ENCODE measurements around the gene KISS1R. TPM values are rescaled to one million over a fixed set of nuclear protein-coding genes. Genes with fewer than 3 reads are reported as not detected.

Gene KISS1R
- total and polyA plus RNA-seq, 2 donors from 2014 or later, result 0.69 TPM; not detected in 1

- intact Hi-C loops (cut with DNase I), result no loop called here
- Histone ChIP-seq H3K9me3 (ENCODE audit: control insufficient read depth in 2 of 3, insufficient read depth in 1 of 3, low read length in 3 of 3) (no peaks in the 10 kb centered on the region), H3K36me3 (ENCODE audit: control insufficient read depth in 2 of 3, insufficient read depth in 3 of 3, low read length in 3 of 3) (no peaks in the 10 kb centered on the region), H3K27ac (ENCODE audit: low read depth in 2 of 2, low read length in 2 of 2) (peak overlapping the region; percentile 74 to 75), H3K9ac (ENCODE audit: low read length in 3 of 3) (peak overlapping the region in 1 of 3 donors; percentile 69), H3K4me3 (ENCODE audit: low read length in 3 of 3) (no peak overlapping the region), H3K27me3 (ENCODE audit: control insufficient read depth, insufficient read depth, low read length) (no peaks in the 10 kb centered on the region), H3K4me1 (ENCODE audit: control insufficient read depth in 2 of 3, insufficient read depth in 2 of 3, low read depth in 1 of 3, low read length in 3 of 3) (peaks cover 0 to 38% (median 12%) of the 10 kb centered on the region in 3 donors)
- DNase-seq (no peak), FAIRE-seq (no peak)
- TF ChIP-seq CTCF (IDR thresholded peaks at IDR 0.05; ENCODE audit: borderline replicate concordance, extremely low read depth, insufficient read depth), result no peak
Measured at GRCh38 chr19:952049-952679, 35.0 kb downstream of the KISS1R start.

GRCh38 chr19:952680-953444, 35.7 kb downstream of the KISS1R start:
- Histone ChIP-seq H3K9ac (ENCODE audit: low read length in 3 of 3) (peak overlapping the region in 1 of 3 donors; percentile 69), H3K27ac (ENCODE audit: low read depth in 2 of 2, low read length in 2 of 2) (peak overlapping the region; percentile 74 to 75), H3K4me1 (ENCODE audit: control insufficient read depth in 2 of 3, insufficient read depth in 2 of 3, low read depth in 1 of 3, low read length in 3 of 3) (peaks cover 0 to 42% (median 12%) of the 10 kb centered on the region in 3 donors), H3K36me3 (ENCODE audit: control insufficient read depth in 2 of 3, insufficient read depth in 3 of 3, low read length in 3 of 3) (no peaks in the 10 kb centered on the region), H3K4me3 (ENCODE audit: low read length in 3 of 3) (peak overlapping the region in 1 of 3 donors; percentile 47), H3K27me3 (ENCODE audit: control insufficient read depth, insufficient read depth, low read length) (no peaks in the 10 kb centered on the region), H3K9me3 (ENCODE audit: control insufficient read depth in 2 of 3, insufficient read depth in 1 of 3, low read length in 3 of 3) (no peaks in the 10 kb centered on the region)
- TF ChIP-seq CTCF (IDR thresholded peaks at IDR 0.05; ENCODE audit: borderline replicate concordance, extremely low read depth, insufficient read depth), result no peak
- intact Hi-C loops (cut with DNase I), result no loop called here
- FAIRE-seq (no peak), DNase-seq (peak; percentile 67 to 83 (median 74))

GRCh38 chr19:953445-954271, 36.5 kb downstream of the KISS1R start:
- DNase-seq, result peak in 4 of 5 donors; percentile 67 to 81 (median 74)
- H3K9me3 ChIP-seq (ENCODE audit: control insufficient read depth in 2 of 3, insufficient read depth in 1 of 3, low read length in 3 of 3), result no peaks in the 10 kb centered on the region
- intact Hi-C loops (cut with DNase I), result no loop called here

More at GRCh38 chr19:953445-954271, 36.5 kb downstream of the KISS1R start:
- no peak overlapping the region for H3K4me3 ChIP-seq (ENCODE audit: low read length in 3 of 3)
- no peak for FAIRE-seq
- peak overlapping the region in 1 of 3 donors; percentile 69 for H3K9ac ChIP-seq (ENCODE audit: low read length in 3 of 3)
- no peaks in the 10 kb centered on the region for H3K36me3 ChIP-seq (ENCODE audit: control insufficient read depth in 2 of 3, insufficient read depth in 3 of 3, low read length in 3 of 3)
- no peaks in the 10 kb centered on the region for H3K27me3 ChIP-seq (ENCODE audit: control insufficient read depth, insufficient read depth, low read length)
- peaks cover 0 to 38% (median 12%) of the 10 kb centered on the region in 3 donors for H3K4me1 ChIP-seq (ENCODE audit: control insufficient read depth in 2 of 3, insufficient read depth in 2 of 3, low read depth in 1 of 3, low read length in 3 of 3)
- peak overlapping the region in 1 of 2 donors; percentile 75 for H3K27ac ChIP-seq (ENCODE audit: low read depth in 2 of 2, low read length in 2 of 2)
- TF ChIP-seq CTCF (IDR thresholded peaks at IDR 0.05; ENCODE audit: borderline replicate concordance, extremely low read depth, insufficient read depth), result no peak
